ENCODE measurements around the gene PRICKLE4.

The PRICKLE4 gene

DNA sequence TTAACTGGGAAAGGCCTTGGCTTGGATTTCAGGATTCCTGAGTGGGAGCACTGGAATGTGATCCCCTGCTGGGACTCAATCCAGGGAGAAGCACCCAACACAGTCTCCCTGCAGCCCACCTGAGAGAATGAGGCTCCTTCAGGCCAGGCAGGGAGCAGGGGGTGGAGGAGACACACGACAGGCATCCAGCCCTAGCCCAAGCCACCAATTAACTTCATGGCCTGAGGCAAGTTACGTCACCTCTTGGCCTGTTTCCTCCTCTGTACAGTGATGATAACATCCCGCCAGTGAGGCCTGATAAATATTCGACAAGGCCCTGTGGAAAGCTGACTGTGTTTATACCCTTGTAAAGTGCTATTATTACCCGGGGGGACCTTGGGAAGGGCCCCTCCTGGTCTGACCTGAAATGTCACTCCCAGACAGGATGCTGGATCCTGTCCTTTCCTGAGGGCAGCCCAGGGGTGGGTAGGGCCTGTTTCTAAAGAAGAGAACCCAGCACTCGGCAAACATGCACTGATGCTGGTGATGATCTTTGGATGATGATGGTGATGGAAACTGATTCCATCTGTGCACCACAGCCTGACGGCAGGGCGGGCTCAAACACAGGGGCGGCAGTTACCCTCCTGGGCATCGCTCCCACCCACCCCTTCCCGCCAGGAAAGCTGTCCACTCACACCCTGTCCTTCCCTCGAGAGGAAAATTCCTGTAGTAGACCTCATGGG, 13.3 kb upstream of the PRICKLE4 start (continued):
- TF ChIP-seq, protein P1, sequence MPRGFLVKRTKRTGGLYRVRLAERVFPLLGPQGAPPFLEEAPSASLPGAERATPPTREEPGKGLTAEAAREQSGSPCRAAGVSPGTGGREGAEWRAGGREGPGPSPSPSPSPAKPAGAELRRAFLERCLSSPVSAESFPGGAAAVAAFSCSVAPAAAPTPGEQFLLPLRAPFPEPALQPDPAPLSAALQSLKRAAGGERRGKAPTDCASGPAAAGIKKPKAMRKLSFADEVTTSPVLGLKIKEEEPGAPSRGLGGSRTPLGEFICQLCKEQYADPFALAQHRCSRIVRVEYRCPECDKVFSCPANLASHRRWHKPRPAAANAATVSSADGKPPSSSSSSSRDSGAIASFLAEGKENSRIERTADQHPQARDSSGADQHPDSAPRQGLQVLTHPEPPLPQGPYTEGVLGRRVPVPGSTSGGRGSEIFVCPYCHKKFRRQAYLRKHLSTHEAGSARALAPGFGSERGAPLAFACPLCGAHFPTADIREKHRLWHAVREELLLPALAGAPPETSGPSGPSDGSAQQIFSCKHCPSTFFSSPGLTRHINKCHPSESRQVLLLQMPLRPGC (tag by site-specific recombination; IDR thresholded peaks at IDR 0.05): peak; percentile 91
- TF ChIP-seq ZNF585B (tag by site-specific recombination; IDR thresholded peaks at IDR 0.05) (no peak), ZNF423 (tag by site-specific recombination; IDR thresholded peaks at IDR 0.05) (peak; percentile 78; the same call in 1 of the 2 replicates), ZNF473 (tag by site-specific recombination; IDR thresholded peaks at IDR 0.05) (no peak), ZNF837 (tag by site-specific recombination; IDR thresholded peaks at IDR 0.05) (no peak), ZNF324 (tag by site-specific recombination; IDR thresholded peaks at IDR 0.05) (peak; percentile 95), PRDM1 (tag by site-specific recombination; IDR thresholded peaks at IDR 0.05) (no peak), ZNF600 (tag by site-specific recombination; IDR thresholded peaks at IDR 0.05) (peak; percentile 4; the same call in 1 of the 2 replicates), ZNF114 (tag by site-specific recombination; IDR thresholded peaks at IDR 0.05) (no peak), ZNF768 (tag by site-specific recombination; IDR thresholded peaks at IDR 0.05) (no peak), ZNF426 (tag by site-specific recombination; IDR thresholded peaks at IDR 0.05) (no peak), ZEB2 (tag by site-specific recombination; IDR thresholded peaks at IDR 0.05) (peak; percentile 96), ZNF701 (tag by site-specific recombination; IDR thresholded peaks at IDR 0.05) (no peak), ZNF37A (tag by site-specific recombination; IDR thresholded peaks at IDR 0.05) (no peak), ZNF510 (tag by site-specific recombination; IDR thresholded peaks at IDR 0.05; ENCODE audit: insufficient replicate concordance) (no peak), ZNF571 (tag by site-specific recombination; IDR thresholded peaks at IDR 0.05) (no peak), ZNF416 (tag by site-specific recombination; IDR thresholded peaks at IDR 0.05) (no peak), ZNF747 (tag by site-specific recombination; IDR thresholded peaks at IDR 0.05) (no peak), ZFHX2 (tag by site-specific recombination; conservative IDR thresholded peaks at IDR 0.05) (peak; percentile 92), MYNN (tag by site-specific recombination; IDR thresholded peaks at IDR 0.05; ENCODE audit: borderline replicate concordance) (no peak), ZNF76 (tag by site-specific recombination; IDR thresholded peaks at IDR 0.05; ENCODE audit: borderline replicate concordance, low read depth) (peak; percentile 70; the same call in 1 of the 2 replicates), ZNF791 (tag by site-specific recombination; IDR thresholded peaks at IDR 0.05) (no peak), ZNF16 (tag by site-specific recombination; IDR thresholded peaks at IDR 0.05; ENCODE audit: low read depth) (no peak), ZNF202 (tag by site-specific recombination; IDR thresholded peaks at IDR 0.05; ENCODE audit: borderline replicate concordance) (no peak), ZNF629 (tag by site-specific recombination; IDR thresholded peaks at IDR 0.05) (peak; percentile 96)
- TF ChIP-seq, protein P2, sequence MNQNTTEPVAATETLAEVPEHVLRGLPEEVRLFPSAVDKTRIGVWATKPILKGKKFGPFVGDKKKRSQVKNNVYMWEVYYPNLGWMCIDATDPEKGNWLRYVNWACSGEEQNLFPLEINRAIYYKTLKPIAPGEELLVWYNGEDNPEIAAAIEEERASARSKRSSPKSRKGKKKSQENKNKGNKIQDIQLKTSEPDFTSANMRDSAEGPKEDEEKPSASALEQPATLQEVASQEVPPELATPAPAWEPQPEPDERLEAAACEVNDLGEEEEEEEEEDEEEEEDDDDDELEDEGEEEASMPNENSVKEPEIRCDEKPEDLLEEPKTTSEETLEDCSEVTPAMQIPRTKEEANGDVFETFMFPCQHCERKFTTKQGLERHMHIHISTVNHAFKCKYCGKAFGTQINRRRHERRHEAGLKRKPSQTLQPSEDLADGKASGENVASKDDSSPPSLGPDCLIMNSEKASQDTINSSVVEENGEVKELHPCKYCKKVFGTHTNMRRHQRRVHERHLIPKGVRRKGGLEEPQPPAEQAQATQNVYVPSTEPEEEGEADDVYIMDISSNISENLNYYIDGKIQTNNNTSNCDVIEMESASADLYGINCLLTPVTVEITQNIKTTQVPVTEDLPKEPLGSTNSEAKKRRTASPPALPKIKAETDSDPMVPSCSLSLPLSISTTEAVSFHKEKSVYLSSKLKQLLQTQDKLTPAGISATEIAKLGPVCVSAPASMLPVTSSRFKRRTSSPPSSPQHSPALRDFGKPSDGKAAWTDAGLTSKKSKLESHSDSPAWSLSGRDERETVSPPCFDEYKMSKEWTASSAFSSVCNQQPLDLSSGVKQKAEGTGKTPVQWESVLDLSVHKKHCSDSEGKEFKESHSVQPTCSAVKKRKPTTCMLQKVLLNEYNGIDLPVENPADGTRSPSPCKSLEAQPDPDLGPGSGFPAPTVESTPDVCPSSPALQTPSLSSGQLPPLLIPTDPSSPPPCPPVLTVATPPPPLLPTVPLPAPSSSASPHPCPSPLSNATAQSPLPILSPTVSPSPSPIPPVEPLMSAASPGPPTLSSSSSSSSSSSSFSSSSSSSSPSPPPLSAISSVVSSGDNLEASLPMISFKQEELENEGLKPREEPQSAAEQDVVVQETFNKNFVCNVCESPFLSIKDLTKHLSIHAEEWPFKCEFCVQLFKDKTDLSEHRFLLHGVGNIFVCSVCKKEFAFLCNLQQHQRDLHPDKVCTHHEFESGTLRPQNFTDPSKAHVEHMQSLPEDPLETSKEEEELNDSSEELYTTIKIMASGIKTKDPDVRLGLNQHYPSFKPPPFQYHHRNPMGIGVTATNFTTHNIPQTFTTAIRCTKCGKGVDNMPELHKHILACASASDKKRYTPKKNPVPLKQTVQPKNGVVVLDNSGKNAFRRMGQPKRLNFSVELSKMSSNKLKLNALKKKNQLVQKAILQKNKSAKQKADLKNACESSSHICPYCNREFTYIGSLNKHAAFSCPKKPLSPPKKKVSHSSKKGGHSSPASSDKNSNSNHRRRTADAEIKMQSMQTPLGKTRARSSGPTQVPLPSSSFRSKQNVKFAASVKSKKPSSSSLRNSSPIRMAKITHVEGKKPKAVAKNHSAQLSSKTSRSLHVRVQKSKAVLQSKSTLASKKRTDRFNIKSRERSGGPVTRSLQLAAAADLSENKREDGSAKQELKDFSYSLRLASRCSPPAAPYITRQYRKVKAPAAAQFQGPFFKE (tag by site-specific recombination; IDR thresholded peaks at IDR 0.05; ENCODE audit: borderline replicate concordance): no peak
- TF ChIP-seq, protein P3, sequence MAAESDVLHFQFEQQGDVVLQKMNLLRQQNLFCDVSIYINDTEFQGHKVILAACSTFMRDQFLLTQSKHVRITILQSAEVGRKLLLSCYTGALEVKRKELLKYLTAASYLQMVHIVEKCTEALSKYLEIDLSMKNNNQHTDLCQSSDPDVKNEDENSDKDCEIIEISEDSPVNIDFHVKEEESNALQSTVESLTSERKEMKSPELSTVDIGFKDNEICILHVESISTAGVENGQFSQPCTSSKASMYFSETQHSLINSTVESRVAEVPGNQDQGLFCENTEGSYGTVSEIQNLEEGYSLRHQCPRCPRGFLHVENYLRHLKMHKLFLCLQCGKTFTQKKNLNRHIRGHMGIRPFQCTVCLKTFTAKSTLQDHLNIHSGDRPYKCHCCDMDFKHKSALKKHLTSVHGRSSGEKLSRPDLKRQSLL (tag by site-specific recombination; IDR thresholded peaks at IDR 0.05): no peak
- TF ChIP-seq, protein P4, sequence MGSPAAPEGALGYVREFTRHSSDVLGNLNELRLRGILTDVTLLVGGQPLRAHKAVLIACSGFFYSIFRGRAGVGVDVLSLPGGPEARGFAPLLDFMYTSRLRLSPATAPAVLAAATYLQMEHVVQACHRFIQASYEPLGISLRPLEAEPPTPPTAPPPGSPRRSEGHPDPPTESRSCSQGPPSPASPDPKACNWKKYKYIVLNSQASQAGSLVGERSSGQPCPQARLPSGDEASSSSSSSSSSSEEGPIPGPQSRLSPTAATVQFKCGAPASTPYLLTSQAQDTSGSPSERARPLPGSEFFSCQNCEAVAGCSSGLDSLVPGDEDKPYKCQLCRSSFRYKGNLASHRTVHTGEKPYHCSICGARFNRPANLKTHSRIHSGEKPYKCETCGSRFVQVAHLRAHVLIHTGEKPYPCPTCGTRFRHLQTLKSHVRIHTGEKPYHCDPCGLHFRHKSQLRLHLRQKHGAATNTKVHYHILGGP (tag by site-specific recombination; IDR thresholded peaks at IDR 0.05): no peak
- TF ChIP-seq, protein P5, sequence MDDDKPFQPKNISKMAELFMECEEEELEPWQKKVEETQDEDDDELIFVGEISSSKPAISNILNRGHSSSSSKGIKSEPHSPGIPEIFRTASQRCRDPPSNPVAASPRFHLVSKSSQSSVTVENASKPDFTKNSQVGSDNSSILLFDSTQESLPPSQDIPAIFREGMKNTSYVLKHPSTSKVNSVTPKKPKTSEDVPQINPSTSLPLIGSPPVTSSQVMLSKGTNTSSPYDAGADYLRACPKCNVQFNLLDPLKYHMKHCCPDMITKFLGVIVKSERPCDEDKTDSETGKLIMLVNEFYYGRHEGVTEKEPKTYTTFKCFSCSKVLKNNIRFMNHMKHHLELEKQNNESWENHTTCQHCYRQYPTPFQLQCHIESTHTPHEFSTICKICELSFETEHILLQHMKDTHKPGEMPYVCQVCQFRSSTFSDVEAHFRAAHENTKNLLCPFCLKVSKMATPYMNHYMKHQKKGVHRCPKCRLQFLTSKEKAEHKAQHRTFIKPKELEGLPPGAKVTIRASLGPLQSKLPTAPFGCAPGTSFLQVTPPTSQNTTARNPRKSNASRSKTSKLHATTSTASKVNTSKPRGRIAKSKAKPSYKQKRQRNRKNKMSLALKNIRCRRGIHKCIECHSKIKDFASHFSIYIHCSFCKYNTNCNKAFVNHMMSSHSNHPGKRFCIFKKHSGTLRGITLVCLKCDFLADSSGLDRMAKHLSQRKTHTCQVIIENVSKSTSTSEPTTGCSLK (tag by site-specific recombination; IDR thresholded peaks at IDR 0.05): no peak
